Endometrial microvascular endothelial cells (primary cell): ENCODE data around the gene TRIB2. TPM values are rescaled to one million over a fixed set of nuclear protein-coding genes. Genes with fewer than 3 reads are reported as not detected.
"Not testable (repeated sequence)": the region's sequence is repeated elsewhere in the genome, so short reads cannot be mapped to it uniquely, and the experiment has no call there.

ENCODE experiments used
- in situ Hi-C: cut with HindIII; loops from 2 replicates; pipeline ENCODE4 v1.10.0; 2017; ENCODE audit warnings: low sequenced_read_pairs, low pct_unique_long_range_greater_than_20kb; ENCODE audit errors: inconsistent ontology term
- total RNA-seq: library from RNA; depleted of rRNA; stranded (reverse); fragments of >200 nt; gene quantifications from one replicate; pipeline ENCODE4 v1.2.3, GENCODE V29; 2015; ENCODE audit errors: inconsistent ontology term

The TRIB2 gene
- total RNA-seq: 26.5 TPM

GRCh38 chr2:12716282-12717190, at the start of gene TRIB2:
Gene TRIB2 (plus strand): TSS chr2:12716936. CDS start chr2:12718308, 1,372 bp downstream.
- in situ Hi-C loops: loop anchor here (25.0 kb wide), 1 partner anchor 221 kb away; no protein-coding TSS in a partner anchor

DNA sequence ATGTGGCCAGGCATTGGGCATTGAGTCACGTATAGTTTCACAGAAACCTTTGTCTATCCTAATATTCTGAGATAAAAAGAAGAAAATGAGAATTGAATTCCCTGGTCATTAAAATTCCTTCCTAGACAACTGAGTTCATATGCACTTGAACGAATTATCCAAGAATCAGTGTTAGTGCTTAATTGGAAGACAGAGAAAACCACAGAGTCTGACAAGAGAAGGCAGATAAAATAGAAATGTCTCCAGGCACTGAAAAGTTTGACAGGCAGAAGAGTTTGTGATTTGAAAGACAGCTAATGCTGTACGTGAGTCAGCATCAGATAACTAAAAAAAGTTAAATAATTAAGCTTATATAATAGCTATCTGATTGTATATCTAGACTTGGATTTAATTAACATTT, 47.7 kb upstream of the TRIB2 start:
- in situ Hi-C loops: no loop called here

GRCh38 chr2:12672711-12673315, 43.9 kb upstream of the TRIB2 start:
- in situ Hi-C loops: no loop called here

- in situ Hi-C loops: no loop called here
Observed at GRCh38 chr2:12674644-12675328, 42.0 kb upstream of the TRIB2 start.

DNA sequence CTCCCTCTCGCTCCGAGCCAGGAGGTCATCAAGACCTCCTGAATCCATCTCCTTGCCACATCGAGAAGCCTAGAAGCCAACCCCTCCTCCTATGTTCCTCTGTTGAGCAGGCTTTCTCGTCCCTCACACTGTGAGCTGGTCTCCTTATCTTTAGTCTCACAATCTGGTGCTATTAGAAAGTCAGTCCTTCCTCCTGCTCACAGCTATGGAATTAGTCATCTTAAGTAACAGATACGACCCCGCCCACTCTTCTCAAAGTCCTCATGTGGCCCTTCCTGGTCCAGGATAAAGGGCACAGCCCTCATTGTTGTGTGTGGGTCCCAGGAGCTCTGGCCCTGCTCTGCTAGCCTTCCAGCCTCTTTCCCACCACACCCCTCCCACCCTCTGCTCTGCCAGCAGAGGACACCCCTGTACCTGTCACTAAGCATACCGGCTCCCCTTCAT, 41.4 kb upstream of the TRIB2 start:
- in situ Hi-C loops: no loop called here

DNA sequence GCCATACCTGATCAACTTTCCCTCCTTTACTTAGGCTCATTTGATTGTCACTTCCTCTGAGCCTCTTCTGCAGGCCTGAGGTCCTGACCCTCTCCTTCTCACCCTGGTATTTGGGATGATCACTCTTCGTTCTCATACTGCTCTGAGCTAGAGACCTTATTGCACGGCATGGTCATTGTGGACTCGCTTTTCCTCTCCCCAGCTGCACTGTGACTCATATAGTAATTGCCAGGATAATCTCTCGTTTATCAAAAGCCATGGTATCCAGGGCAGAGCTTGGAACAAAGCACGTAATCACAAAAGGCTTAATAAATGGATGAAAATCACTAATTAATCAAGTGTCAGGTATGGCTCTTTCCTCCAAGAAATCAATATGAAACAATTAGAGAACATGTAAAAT, 40.9 kb upstream of the TRIB2 start:
- in situ Hi-C loops: no loop called here

DNA sequence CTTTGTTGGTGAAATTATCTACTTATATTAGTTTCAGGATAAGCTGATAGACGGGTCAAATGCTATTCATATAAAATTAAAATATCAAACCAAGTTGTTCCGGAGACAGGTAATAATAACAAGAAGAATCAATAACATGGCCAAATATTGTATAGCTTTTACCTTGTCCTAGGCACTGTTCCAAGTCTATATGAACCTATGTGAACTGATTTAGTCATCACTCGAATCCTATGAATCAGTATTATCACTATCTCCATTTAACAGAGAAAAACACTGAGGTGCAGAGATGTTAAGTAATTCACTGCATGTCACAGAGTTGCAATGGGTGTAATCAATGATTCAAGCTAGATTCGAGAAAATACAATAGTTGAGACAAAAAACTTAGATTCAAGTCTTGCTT, 40.0 kb upstream of the TRIB2 start:
- in situ Hi-C loops: no loop called here

DNA sequence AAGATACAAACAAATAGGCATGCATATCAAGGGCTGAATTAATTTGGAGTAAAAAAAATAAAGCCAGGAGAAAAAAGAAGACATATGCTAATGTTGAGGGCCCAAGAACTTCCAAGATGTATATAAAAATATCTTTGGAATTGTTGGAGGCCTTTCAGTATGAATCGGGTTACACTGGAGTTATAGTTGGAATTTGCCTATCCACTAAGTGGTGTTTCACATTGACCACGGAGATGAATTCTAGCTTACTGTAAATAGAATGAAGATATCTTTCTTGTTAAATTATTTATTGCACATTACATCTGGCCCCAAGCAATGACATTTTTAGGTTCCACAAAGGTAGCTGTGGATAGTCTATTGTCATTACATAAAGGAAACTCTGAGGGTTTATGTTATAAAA, 38.5 kb upstream of the TRIB2 start:
- in situ Hi-C loops: no loop called here

DNA sequence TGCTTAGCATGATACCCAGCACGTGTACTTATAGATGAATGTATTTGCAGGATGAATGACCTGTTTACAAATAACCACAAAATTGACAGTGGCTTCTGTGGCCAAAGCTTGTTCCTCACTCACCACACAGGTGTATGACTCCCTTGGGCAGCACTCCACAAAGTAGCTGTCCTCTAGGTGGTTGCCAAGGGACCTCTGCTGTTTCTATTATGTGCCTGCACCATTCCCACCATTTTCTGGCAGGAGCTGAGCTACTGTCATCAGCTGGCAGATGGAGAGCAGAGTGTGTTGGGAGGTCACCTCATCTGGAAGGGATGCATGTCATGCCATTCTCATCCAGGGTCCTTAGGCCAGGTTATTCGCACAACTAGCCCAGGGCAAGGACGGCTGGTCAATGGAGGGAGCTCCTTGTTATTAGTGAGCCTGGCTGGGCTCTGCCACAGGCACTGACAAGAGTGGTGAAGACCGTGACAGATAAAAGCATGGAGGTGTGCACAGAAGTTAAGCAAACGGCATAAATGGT, 37.1 kb upstream of the TRIB2 start:
- in situ Hi-C loops: no loop called here

DNA sequence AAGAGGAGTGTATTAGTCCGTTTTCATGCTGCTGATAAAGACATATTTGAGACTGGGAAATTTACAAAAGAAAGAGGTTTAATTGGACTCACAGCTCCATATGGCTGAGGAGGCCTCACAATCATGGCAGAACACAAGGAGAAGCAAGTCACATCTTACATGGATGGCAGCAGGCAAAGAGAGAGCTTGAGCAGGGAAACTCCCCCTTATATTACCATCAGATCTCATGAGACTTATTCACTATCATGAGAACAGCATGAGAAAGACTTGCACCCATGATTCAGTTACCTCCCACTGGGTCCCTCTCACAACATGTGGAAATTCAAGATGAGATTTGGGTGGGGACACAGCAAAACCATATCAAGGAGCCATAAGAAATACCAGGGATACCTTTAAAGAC, 36.6 kb upstream of the TRIB2 start:
- in situ Hi-C loops: not testable (repeated sequence)

- in situ Hi-C loops: no loop called here
Observed at GRCh38 chr2:12682017-12682416, 34.7 kb upstream of the TRIB2 start.

DNA sequence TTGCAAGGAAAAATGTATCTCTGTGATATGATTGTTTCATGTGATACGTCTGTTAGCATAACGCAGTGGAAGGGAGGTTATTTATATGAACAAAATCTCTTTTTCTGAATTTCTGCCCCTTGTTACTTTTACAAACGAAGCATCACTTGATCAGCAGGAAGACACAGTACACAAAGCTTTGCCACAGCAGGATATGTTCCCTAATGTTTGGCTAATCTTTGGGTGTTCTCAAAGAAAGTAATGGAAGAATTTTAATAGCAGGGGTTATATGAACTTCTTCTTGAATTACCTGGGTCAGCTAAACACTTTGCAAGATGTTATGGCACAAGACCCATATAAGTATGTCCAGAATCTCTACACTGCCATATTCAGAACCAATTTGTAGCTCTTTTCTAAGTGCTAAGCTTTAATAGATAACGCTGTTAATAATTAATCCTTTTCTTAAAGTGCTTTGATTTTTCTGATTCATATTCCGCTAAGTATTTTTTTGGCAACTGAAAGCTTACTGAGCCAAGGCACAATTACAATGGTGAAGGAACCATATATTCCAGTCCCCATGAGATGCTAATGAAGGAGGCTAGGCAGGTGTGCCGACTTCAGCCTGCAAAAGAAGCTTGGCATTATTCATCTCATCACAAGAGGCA, 33.2 kb upstream of the TRIB2 start:
- in situ Hi-C loops: no loop called here

GRCh38 chr2:12684471-12684936, 32.2 kb upstream of the TRIB2 start:
- in situ Hi-C loops: no loop called here

- in situ Hi-C loops: no loop called here
Observed at GRCh38 chr2:12685145-12685544, 31.6 kb upstream of the TRIB2 start.

- in situ Hi-C loops: no loop called here
Observed at GRCh38 chr2:12685956-12686355, 30.8 kb upstream of the TRIB2 start.

GRCh38 chr2:12686708-12687283, 29.9 kb upstream of the TRIB2 start:
- in situ Hi-C loops: no loop called here

- in situ Hi-C loops: no loop called here
Observed at GRCh38 chr2:12688091-12688490, 28.6 kb upstream of the TRIB2 start.

GRCh38 chr2:12688893-12689292, 27.8 kb upstream of the TRIB2 start:
- in situ Hi-C loops: no loop called here

DNA sequence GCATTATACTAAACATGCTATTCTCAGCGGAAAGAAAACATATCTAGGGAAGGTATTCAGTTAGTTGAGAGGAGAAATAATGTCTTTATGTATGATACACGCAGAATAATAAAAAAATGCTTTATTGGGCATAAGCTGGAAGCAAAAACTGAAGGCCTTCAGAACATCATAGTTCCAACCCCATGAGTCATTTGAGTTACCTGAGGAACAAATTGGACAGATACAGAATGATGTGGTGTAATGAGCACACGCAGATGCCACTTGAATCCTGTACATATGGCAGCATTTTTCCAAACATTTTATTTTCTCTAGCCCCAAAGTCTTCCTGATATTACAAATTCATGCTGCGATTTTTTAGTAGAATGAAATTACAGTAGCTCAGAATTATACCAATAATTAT, 23.2 kb upstream of the TRIB2 start:
- in situ Hi-C loops: no loop called here
